WERI-Rb-1 (cell line): ENCODE data around the gene CD4.

Experiments used
- DNase-seq: peaks from one replicate; pipeline ENCODE4 v3.0.0-alpha.2; 2020
- H3K27ac ChIP-seq: fragments of 250-450 bp; sonication (Bioruptor Pico); 2 replicates; pipeline ENCODE4 v1.5.1; 2020; ENCODE audit warnings: mild to moderate bottlenecking, moderate library complexity
- H3K27me3 ChIP-seq: fragments of 250-450 bp; sonication (Bioruptor Pico); 2 replicates; pipeline ENCODE4 v1.5.1; 2021; ENCODE audit warnings: mild to moderate bottlenecking, low read depth, moderate library complexity; ENCODE audit not compliant: insufficient read depth, severe bottlenecking
- H3K36me3 ChIP-seq: fragments of 250-450 bp; sonication (Bioruptor Pico); 2 replicates; pipeline ENCODE4 v1.5.1; 2020; ENCODE audit warnings: mild to moderate bottlenecking, moderate library complexity
- H3K4me3 ChIP-seq: 2 replicates; pipeline ENCODE4 v1.5.1; 2011; ENCODE audit warnings: low read depth, mild to moderate bottlenecking, control low read depth, low read length
- H3K9me3 ChIP-seq: fragments of 250-450 bp; sonication (Bioruptor Pico); 2 replicates; pipeline ENCODE4 v1.5.1; 2021; ENCODE audit warnings: mild to moderate bottlenecking, moderate library complexity; ENCODE audit not compliant: severe bottlenecking
- TF ChIP-seq, protein P1 (sequence below): IDR thresholded peaks from 2 replicates; pipeline ENCODE4 v1.5.1; 2011; ENCODE audit warnings: low read depth, mild to moderate bottlenecking, control low read depth, inconsistent platforms, low read length

CD4 gene

DNA sequence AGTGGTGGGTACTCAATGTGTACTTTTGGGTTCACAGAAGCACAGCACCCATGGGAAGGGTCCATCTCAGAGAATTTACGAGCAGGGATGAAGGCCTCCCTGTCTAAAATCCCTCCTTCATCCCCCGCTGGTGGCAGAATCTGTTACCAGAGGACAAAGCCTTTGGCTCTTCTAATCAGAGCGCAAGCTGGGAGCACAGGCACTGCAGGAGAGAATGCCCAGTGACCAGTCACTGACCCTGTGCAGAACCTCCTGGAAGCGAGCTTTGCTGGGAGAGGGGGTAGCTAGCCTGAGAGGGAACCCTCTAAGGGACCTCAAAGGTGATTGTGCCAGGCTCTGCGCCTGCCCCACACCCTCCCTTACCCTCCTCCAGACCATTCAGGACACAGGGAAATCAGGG is 30.8 kb downstream of the CD4 start:
- Histone ChIP-seq H3K9me3 (no peaks in the 10 kb centered on the region), H3K36me3 (peaks cover 8% of the 10 kb centered on the region), H3K4me3 (no peak overlapping the region), H3K27ac (peak overlapping the region; percentile 64), H3K27me3 (no peaks in the 10 kb centered on the region)
- DNase-seq, result peak; percentile 45
- TF ChIP-seq, protein P1, sequence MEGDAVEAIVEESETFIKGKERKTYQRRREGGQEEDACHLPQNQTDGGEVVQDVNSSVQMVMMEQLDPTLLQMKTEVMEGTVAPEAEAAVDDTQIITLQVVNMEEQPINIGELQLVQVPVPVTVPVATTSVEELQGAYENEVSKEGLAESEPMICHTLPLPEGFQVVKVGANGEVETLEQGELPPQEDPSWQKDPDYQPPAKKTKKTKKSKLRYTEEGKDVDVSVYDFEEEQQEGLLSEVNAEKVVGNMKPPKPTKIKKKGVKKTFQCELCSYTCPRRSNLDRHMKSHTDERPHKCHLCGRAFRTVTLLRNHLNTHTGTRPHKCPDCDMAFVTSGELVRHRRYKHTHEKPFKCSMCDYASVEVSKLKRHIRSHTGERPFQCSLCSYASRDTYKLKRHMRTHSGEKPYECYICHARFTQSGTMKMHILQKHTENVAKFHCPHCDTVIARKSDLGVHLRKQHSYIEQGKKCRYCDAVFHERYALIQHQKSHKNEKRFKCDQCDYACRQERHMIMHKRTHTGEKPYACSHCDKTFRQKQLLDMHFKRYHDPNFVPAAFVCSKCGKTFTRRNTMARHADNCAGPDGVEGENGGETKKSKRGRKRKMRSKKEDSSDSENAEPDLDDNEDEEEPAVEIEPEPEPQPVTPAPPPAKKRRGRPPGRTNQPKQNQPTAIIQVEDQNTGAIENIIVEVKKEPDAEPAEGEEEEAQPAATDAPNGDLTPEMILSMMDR, result no peak

DNA sequence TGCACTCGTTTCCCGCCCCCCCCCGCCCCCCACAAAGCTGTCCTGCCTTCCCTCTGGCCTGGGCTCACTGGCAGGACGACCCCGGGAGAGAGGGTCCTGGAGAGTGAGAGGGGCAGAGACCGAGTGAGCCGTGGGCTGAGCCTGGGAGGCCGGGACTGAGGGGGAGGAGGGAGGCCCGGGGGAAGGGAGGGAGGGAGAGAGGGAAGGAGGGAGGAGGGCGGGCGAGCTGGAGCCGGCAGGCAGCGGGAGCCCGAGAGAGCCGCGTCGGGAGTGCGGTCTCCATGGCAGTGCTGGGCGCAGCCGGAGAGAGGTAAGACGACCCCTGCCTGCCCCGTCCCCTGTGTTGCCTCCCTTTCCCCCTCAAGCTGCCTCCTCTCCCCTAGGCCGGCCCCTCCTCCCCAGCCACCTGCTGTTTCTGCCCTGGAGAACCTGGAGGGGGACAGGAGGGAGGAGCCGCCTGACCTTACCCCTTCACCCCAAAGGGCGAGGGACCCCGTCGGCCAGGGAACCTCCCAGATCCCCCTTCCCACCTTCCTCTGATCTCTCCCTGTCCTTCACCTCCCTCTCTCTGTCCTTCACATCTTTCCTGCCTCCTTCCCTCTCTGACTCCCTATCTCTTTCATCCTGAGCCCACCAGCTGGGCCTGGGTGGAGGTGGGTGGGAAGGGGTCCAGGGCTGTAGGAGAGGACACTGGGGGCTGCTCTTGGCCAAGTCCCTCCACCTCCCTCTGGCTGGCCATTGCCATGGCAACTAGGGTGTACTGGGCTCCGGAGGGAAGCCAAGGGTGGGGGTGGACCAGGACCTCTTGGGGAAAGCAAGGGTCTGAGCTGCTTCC is 32.5 kb downstream of the CD4 start, which contains the start of gene GPR162:
TSS of gene GPR162 (plus strand) at position 231 of the 835 bp plus-strand sequence. CDS start 2,078 bp downstream, outside the sequence.
- peak; percentile 79 for DNase-seq
- Histone ChIP-seq H3K27me3 (no peaks in the 10 kb centered on the region), H3K27ac (peak within 1 kb of the TSS; percentile 67), H3K4me3 (peak within 1 kb of the TSS; percentile 38), H3K9me3 (no peaks in the 10 kb centered on the region), H3K36me3 (peaks cover 19% of the 10 kb centered on the region)
- TF ChIP-seq, protein P1, result no peak

- Histone ChIP-seq H3K36me3 (peaks cover 22% of the 10 kb centered on the region), H3K27ac (no peak overlapping the region), H3K4me3 (no peak overlapping the region), H3K27me3 (no peaks in the 10 kb centered on the region), H3K9me3 (no peaks in the 10 kb centered on the region)
- TF ChIP-seq, protein P1, result no peak
- DNase-seq, result no peak
Measured at GRCh38 chr12:6822426-6823135, 33.3 kb downstream of the CD4 start.

DNA sequence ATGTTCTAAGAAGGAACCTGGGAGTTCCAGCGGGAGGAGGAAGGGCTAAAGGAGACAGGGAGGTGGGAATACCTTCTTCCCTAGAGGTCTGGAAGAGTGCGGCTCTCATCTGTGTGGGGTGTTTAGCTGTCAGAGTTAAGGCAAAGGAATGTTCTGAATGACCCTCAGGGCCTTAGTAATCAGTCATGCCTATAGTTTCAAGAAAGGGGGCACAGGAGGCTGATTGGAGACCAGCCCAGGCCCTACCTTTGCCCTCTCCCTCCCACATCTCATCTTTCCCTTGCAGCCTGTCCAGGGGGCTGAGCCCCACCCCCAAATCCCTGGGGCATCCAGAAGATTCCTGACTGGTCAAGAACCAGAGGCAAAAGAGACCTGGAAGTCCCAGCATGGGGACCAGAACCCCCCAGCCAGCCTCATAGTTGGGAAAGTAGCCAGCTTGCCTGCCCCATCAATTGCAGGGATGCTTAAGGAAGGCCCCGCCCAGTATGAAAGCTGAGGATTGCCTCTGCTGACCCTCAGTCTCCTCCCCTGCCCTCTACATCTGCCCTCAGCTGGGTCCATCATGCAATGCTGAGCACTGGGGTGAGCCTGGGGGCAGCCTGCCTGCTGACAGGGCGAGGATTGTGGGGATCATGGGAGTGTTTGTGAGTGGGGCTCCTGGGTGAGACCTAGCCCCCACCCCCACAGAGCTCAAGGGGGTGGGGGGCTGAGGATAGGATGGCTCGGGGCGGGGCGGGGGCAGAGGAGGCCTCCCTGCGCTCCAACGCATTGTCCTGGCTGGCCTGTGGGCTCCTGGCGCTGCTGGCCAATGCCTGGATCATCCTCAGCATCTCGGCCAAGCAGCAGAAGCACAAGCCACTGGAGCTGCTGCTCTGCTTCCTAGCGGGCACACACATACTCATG is 34.1 kb downstream of the CD4 start:
- DNase-seq, result peak; percentile 36

More for the DNA sequence above, 34.1 kb downstream of the CD4 start:
- no peak overlapping the region for H3K4me3 ChIP-seq
- no peak overlapping the region for H3K27ac ChIP-seq
- TF ChIP-seq, protein P1, result no peak
- no peaks in the 10 kb centered on the region for H3K9me3 ChIP-seq
- no peaks in the 10 kb centered on the region for H3K27me3 ChIP-seq
- H3K36me3 ChIP-seq, result peaks cover 22% of the 10 kb centered on the region
